ENCODE results near the gene PRDM16.

- TF ChIP-seq CTCF (IDR thresholded peaks at IDR 0.05): no peak
- TF ChIP-seq POLR2A (IDR thresholded peaks at IDR 0.05): no peak
Observed at GRCh38 chr1:3183411-3183810, 114.4 kb downstream of the PRDM16 start.
